Measurements from ENCODE around the gene POU6F2. TPM values are rescaled to one million over a fixed set of nuclear protein-coding genes. Genes with fewer than 3 reads are reported as not detected.

POU6F2 gene
- total and polyA plus RNA-seq, 9 of the 15 experiments (the other 6 are each of a cell fraction or from before 2014, with no cell fraction given) = 0.29 to 1.5 (median 0.96) TPM

GRCh38 chr7:39247576-39247975 is 269.9 kb downstream of the POU6F2 start (continued):
- TF ChIP-seq, protein P1, sequence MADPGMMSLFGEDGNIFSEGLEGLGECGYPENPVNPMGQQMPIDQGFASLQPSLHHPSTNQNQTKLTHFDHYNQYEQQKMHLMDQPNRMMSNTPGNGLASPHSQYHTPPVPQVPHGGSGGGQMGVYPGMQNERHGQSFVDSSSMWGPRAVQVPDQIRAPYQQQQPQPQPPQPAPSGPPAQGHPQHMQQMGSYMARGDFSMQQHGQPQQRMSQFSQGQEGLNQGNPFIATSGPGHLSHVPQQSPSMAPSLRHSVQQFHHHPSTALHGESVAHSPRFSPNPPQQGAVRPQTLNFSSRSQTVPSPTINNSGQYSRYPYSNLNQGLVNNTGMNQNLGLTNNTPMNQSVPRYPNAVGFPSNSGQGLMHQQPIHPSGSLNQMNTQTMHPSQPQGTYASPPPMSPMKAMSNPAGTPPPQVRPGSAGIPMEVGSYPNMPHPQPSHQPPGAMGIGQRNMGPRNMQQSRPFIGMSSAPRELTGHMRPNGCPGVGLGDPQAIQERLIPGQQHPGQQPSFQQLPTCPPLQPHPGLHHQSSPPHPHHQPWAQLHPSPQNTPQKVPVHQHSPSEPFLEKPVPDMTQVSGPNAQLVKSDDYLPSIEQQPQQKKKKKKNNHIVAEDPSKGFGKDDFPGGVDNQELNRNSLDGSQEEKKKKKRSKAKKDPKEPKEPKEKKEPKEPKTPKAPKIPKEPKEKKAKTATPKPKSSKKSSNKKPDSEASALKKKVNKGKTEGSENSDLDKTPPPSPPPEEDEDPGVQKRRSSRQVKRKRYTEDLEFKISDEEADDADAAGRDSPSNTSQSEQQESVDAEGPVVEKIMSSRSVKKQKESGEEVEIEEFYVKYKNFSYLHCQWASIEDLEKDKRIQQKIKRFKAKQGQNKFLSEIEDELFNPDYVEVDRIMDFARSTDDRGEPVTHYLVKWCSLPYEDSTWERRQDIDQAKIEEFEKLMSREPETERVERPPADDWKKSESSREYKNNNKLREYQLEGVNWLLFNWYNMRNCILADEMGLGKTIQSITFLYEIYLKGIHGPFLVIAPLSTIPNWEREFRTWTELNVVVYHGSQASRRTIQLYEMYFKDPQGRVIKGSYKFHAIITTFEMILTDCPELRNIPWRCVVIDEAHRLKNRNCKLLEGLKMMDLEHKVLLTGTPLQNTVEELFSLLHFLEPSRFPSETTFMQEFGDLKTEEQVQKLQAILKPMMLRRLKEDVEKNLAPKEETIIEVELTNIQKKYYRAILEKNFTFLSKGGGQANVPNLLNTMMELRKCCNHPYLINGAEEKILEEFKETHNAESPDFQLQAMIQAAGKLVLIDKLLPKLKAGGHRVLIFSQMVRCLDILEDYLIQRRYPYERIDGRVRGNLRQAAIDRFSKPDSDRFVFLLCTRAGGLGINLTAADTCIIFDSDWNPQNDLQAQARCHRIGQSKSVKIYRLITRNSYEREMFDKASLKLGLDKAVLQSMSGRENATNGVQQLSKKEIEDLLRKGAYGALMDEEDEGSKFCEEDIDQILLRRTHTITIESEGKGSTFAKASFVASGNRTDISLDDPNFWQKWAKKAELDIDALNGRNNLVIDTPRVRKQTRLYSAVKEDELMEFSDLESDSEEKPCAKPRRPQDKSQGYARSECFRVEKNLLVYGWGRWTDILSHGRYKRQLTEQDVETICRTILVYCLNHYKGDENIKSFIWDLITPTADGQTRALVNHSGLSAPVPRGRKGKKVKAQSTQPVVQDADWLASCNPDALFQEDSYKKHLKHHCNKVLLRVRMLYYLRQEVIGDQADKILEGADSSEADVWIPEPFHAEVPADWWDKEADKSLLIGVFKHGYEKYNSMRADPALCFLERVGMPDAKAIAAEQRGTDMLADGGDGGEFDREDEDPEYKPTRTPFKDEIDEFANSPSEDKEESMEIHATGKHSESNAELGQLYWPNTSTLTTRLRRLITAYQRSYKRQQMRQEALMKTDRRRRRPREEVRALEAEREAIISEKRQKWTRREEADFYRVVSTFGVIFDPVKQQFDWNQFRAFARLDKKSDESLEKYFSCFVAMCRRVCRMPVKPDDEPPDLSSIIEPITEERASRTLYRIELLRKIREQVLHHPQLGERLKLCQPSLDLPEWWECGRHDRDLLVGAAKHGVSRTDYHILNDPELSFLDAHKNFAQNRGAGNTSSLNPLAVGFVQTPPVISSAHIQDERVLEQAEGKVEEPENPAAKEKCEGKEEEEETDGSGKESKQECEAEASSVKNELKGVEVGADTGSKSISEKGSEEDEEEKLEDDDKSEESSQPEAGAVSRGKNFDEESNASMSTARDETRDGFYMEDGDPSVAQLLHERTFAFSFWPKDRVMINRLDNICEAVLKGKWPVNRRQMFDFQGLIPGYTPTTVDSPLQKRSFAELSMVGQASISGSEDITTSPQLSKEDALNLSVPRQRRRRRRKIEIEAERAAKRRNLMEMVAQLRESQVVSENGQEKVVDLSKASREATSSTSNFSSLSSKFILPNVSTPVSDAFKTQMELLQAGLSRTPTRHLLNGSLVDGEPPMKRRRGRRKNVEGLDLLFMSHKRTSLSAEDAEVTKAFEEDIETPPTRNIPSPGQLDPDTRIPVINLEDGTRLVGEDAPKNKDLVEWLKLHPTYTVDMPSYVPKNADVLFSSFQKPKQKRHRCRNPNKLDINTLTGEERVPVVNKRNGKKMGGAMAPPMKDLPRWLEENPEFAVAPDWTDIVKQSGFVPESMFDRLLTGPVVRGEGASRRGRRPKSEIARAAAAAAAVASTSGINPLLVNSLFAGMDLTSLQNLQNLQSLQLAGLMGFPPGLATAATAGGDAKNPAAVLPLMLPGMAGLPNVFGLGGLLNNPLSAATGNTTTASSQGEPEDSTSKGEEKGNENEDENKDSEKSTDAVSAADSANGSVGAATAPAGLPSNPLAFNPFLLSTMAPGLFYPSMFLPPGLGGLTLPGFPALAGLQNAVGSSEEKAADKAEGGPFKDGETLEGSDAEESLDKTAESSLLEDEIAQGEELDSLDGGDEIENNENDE (IDR thresholded peaks at IDR 0.05; ENCODE audit: low read depth, low read length) = no peak
- no peak for TF ChIP-seq ZC3H8 (IDR thresholded peaks at IDR 0.05)
